GM12874 (cell line): Measurements from ENCODE around the gene C14orf119.

Source experiments
- CTCF ChIP-seq: IDR thresholded peaks from 2 replicates; pipeline ENCODE4 v1.5.1; 2011; ENCODE audit warnings: low read depth, mild to moderate bottlenecking, control low read depth, low read length, moderate library complexity; ENCODE audit not compliant: insufficient read depth

C14orf119 gene

GRCh38 chr14:23122086-23122485 is 26.8 kb downstream of the C14orf119 start:
- no peak for TF ChIP-seq CTCF

GRCh38 chr14:23123419-23123818 is 28.1 kb downstream of the C14orf119 start:
- no peak for TF ChIP-seq CTCF

- no peak for TF ChIP-seq CTCF
These were observed 29.1 kb downstream of the C14orf119 start for GRCh38 chr14:23124337-23124954.

GRCh38 chr14:23125011-23125410 is 29.7 kb downstream of the C14orf119 start:
- TF ChIP-seq CTCF, result no peak

- no peak for TF ChIP-seq CTCF
These were observed 30.7 kb downstream of the C14orf119 start for GRCh38 chr14:23125933-23126524.

- TF ChIP-seq CTCF, result no peak
These were observed 31.4 kb downstream of the C14orf119 start for GRCh38 chr14:23126548-23127278.

- TF ChIP-seq CTCF, result no peak
These were observed 32.6 kb downstream of the C14orf119 start for GRCh38 chr14:23127861-23128260.
